ENCODE measurements around the gene LIPG.

DNA sequence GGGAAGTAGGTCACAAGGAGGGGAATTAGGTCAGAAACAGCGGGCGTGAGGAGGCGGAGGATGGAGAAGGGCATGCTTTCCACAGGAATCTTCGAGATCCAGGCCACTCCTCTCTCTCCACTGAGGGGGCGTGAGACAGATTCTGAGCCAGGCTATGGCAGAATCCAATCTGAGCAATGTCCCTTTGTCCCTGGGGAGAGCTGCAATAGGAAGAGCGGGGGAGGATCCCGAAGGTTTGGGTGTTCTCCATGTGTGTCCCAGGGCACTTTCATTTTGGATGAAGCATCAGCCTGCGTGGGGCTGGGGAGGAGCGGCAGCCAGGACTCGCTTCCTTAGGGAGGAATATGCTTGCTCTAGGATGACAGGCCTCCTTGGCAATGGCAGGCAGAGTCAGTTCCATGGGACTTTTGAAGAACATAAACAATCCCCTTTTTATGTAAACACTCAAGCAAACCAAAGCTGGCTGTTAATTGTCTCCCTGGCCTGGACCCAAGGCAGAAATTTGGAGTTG, 84.0 kb downstream of the LIPG start:
- no peak for TF ChIP-seq EZH2 (IDR thresholded peaks at IDR 0.05; ENCODE audit: borderline replicate concordance, insufficient read depth, low read length, poor library complexity, severe bottlenecking)
- no peak for TF ChIP-seq POLR2AphosphoS5 (IDR thresholded peaks at IDR 0.05)
- no peak for TF ChIP-seq CTCF (IDR thresholded peaks at IDR 0.05; ENCODE audit: poor library complexity, severe bottlenecking)
- no peak for TF ChIP-seq RAD21 (conservative IDR thresholded peaks at IDR 0.05)
- TF ChIP-seq EP300 (conservative IDR thresholded peaks at IDR 0.05; ENCODE audit: poor library complexity, severe bottlenecking) = no peak
- TF ChIP-seq SMC3 (conservative IDR thresholded peaks at IDR 0.05; ENCODE audit: poor library complexity) = no peak
- TF ChIP-seq REST (IDR thresholded peaks at IDR 0.05; ENCODE audit: borderline replicate concordance) = no peak
